NCI-H345 (cell line): ENCODE data around the gene COL5A3.
A peak's percentile ranks its signal among the peaks of the same experiment; 100 is the strongest.
"Not testable (repeated sequence)": the region's sequence is repeated elsewhere in the genome, so short reads cannot be mapped to it uniquely, and the experiment has no call there.

Experiments
- DNase-seq: peaks from one replicate; lab custom pipeline; 2025; lab: John Stamatoyannopoulos, UW

COL5A3 gene

DNA sequence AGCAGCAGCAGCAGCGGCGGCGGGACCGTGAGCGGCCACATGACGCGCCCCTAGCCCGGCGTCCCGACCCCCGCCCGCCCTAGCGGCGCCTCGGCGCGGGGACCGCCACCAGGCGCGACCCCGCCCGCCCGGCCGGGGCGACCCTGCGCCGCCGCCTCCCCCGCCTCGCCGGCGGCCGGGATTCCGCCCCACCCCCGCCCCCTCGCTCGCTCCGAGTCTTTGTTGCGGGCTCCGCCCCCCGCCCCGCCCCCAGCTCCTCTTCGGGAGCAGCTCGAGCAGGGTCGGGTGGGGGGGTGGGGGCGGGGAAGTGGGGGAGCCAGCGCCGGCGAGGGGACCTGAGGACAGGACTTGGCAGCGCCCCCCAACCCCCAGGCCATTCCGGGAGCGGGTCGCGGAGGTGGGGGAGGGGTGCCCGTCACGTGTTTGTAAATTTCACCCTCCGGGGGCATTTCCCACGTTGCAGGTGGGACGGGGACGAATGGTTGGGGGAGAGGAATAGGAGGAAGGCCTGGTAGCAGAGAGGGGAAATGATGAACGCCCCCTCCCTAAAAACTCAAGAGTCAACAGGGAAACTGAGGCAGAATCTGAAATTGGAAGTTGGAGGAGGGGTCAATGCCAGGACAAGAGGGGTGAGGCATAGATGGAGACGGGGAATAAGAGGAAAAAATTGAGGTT is 73.8 kb downstream of the COL5A3 start, which contains the start of gene OLFM2:
Gene OLFM2, minus strand, starts transcription at position 190 of the 675 bp plus-strand sequence. Its CDS starts 149 bp downstream, at position 41.
- DNase-seq, result peak; percentile 5

DNA sequence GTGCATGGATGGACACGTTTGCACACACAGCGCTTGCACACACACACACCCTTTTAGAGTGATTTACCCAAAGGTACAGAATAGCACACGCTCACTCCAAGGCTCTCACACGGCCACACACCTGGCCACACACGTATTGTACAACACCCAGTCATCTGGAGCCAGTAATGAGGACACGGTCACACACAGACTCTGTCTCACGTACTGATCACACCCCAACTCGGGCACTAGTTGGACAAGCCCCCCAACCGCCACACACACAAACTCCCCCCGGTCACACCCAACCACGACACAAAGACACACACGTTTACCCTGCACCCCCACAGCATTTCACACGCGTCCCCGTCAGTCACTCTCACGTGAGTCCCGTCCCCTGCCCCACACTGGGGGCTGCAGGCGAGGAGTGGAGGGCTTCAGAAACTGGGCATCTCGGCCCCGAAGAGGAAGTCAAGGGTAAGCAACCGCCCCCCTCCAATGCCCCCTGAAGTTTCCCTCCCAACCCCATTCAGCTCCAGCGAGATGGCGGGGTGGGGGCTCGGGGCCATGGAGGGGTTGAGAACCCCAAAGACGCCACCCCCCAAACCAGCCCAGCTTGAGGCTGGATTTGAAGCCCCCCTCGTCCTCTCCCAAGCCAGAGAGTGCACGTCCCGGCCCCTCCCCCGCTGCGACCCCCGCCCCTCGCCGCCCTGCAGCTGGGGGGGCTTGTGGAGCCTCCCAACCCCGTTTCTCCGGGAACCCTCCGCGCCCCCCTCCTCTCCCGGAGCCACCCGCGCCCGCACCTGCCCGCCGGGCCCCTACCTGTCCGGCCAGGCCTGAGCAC is 74.6 kb downstream of the COL5A3 start:
- no peak for DNase-seq

DNA sequence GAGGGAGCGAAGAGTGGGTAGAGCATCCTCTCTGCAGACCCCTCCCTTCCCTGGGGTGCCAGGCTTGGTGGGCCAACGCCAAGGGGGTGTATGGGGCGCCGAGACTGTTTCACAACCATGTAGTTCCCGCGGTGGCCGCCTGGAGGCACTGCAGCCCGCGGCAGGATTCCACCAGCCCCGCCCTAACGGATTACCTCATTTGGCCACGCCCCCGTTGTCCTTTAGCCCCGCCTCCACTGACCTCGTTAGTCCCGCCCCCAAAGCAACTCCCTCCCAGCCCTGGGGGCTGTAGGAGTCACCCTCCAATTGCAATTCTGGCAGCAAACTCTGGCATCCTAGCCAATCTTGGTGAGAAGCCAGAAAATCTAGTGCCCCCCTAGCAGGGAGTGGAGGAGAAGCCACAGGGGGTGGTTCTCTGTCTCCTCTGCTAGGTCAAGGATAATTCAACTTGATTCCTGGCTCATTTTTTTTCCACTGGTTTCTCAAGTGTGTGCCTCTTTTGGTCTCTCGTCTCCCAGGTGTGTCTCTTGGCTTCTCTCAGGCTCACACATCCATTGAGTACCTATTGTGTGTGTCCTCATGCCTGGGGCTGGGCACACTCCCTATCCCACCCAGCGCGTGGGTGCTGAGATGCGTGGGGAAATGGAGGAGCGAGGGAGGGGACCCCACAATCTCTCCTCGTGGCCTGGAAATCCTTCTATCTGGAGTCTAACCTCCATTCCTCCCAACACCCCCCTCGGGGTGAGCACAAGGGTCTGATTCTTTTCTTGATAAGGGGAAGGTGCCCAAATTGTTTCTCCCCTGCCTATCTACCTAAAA is 76.0 kb downstream of the COL5A3 start:
- DNase-seq, result peak; percentile 47

DNA sequence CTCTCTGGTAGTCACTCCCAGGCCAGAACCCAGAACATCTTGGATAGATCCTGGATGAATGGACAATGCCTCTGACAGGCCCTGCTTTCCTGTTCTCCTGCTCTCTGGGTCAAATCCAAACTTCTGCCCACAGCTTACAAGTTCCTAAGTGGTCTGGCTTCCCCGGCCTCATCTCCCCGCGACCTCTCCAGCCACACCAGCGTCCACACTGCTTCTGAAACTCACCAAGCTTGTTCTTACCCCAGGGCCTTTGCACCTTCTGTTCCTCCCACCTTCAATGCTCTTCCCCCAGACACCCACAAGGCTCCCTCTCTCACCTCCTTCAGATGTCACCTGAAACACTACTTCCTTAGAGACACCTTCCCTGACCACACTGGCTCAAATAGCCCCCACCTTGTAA is 77.5 kb downstream of the COL5A3 start:
- DNase-seq, result no peak

DNA sequence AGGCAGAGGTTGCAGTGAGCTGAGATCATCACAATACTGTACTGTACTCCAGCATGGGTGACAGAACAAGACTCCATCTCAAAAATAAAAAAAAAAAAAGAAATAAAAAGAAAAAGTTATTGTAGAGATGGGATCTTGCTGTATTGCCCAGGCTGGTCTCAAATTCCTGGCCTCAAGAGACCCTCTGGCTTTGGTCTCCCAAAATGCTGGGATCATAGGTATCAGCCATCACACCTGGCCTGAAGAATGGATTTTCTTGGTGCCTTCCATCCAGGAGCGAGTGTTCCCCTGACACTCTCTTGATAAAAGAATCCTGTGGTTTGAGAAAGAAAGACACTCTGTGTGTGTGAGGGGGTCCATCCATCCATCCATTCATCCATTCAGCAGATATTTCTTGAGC is 78.7 kb downstream of the COL5A3 start:
- DNase-seq, result no peak

DNA sequence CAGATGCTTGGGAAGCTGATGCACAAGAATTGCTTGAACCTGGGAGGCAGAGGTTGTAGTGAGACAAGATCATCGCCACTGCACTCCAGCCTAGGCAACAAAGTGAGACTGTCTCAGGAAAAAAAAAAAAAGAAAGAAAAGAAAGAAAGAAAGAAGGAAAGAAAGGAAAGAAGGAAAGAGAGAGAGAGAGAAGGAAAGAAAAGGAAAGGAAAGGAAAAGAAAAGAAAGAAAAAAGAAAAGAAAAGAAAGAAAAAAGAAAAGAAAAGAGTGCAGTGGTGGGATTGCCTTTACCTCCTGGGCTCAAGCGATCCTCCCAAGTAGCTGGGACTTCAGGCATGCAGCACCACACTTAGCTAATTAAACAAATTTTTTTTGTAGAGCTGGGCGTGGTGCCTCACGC is 86.9 kb downstream of the COL5A3 start:
- DNase-seq, result no peak

DNA sequence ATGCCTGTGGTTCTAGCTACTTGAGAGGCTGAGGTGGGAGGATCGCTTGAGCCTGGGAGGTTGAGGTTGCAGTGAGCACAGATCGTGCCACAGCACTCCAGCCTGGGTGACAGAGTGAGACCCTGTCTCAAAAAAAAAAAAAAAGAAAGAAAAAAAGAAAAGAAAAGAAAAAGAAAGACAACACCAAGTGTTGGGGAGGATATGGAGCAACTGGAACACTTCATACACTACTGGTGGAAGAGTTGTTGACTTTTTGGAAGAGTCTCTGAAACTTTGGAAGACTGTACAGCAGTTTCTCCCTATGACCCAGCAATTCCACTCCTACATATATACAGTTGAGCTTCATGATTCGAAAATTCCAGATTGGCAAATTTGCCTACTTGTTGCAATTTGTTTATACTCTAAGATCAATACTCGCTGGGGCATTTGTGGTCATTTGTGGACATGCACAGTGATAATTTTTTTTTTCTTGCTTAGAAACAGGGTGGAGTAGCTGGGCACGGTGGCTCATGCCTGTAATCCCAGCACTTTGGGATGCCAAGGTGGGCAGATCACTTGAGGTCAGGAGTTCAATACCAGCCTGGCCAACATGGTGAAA is 87.4 kb downstream of the COL5A3 start:
- not testable (repeated sequence) for DNase-seq

DNA sequence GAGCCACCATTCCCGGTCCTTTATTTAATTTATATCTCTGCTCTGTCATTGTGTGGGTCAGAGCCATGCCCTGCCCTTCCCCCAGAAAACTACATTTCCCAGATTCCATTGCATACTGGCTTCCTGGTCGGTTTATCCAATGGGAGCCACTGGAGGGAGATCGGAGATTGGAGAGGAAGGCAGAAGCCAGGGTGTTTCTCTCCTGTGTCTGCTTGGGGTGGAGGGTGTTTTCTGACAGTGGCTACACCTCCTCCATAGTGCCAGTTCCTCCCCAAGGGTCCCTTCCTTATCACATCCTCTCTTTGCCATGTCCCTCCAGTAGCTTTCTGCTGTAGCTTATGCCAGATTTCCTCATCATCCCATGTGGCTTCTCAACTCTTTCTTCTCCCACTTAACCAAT is 93.0 kb downstream of the COL5A3 start:
- peak; percentile 8 for DNase-seq

DNA sequence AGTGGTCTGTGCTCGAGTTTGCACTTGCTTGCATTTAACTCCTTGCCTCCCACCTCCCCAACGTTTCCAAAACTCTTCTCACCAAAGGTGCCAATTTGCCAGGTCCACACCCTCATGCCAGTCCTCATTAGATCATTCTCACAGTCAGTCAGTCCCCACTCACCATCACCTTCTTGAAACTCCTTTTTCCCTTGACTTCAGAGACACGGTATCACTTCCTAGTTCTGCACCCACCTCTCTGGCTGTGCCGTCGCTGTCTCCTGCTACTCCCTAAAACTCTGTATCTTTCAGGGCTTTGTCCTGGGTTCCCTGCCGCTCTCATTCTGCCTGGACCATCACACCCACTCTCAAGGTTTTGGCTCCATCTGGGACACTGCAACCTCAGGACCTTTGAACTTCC is 93.6 kb downstream of the COL5A3 start:
- DNase-seq, result no peak

DNA sequence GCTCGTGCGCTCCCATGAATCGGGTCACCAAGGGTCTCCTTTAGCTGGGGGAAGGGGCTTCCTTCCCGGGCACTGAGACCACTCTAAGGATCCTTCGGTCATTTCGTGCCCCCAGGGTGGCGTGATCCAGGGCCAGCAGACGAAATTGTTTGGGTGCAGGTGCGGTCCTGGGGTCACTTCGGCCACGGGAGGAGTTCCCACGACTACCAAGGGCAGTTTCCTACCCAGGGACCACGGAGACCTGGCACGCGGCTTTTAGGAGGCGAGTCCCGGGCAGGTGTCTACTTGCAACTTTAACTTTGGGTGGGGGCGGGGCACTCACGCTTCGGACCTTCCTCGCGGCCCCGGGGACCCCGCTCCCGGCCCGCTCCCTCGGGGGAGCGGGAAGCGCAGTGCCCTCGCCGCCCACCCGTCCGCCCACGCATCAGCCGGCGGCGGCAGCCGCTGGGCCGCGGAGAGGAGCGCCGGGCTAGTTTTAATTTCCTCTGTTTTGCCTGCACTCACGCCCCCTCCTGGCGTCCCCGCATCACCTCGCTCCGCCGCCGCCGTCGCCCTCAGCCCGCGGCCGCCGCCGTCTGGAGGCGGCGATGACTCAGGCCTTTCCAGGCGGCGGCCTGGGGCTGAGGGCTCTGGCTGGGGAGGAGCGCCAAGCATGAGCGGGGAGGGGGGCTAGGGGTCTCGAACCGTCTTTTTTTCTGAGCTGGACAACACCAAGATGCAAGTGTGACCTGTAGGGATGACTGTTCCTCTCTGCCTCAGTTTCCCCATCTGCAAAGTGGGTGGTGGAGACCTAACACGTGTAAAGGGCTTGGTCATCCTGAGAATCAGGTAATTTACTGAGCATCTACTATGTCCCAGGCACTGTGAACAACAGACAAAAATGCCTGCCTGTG is 95.7 kb downstream of the COL5A3 start:
- peak; percentile 62 for DNase-seq

DNA sequence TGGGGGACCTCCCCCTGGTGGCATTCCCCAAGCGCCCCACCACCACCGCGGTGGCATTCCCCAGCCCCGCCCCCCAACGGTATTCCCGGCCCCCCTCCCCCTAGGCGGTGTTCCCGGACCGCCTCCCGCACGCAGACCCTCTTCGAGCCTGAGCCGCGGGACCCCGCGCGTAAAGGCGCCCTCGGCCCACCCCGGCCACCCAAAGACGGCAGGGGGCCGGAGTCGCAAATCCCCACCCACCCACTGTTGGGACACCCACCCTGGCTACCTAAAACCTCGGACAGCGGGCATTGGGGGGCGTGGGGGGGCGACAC is 96.3 kb downstream of the COL5A3 start:
- DNase-seq, result no peak

DNA sequence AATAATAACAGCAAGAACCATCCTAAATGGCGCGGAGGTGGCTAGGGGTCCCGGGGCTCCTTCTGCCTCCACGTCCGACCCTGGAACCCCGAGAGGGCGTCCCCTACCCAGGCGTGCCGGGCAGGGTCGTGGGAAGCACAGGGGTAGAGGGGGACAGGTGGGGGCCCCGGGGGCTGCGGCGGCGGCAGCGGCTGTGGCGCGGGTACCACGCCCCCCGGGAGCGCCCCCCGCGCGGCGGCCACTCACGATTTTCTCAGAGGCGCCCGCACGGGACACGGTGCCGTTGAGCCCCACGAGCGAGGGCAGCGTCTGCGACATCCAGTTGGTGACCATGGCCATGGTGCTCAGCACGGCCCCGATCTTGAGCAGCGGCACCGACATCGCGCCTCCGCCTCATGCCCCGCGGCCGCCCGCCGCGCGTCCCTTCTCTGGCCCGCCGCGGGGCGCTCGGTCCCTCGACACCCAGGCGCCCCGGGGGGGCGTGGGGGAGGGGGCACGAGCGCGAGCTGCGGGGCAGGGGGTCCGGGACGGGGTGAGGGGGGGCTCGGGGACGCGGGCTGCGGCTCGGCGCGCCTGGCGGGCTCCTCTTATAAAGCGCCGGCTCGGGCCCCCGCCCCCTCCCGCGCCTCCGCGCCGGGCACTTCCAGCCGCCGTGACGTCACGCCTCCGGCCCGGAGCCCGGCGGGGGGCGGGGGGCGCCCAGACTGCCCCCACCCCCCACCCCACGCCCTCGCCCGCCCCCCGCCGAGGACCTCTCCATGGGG is 96.9 kb downstream of the COL5A3 start:
- no peak for DNase-seq

DNA sequence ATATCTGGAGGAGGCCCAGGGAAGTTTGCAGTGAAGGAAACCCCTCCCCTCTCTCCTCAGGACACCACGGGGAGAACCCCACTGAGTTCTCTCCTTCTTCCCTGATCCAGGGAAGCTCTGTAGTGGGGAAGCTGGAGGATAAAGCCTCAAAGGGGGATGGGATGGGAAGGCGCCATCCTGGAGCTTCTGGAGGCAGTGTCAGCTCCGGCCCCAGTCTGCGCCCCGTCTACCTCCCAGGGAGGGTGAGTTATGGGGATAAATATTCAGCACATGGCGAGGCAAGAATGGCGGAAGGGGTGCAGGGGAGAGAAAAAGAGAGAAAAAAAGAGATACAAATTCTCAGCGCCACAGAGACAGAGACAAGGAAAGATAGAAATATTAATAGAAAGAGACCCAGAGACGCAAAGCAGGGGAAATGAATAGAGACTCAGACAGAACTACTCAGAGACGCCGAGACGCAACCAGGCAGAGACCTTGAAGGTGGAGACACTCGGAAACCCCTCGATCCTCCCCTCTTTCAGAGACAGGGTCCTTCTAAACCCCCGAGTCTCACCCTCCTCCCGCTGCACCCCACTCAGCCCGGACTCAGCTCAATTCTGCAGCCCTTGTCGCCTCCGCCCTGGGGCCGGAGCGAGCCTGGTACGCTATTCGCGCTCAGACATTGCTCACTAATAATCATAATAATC is 97.6 kb downstream of the COL5A3 start:
- no peak for DNase-seq

DNA sequence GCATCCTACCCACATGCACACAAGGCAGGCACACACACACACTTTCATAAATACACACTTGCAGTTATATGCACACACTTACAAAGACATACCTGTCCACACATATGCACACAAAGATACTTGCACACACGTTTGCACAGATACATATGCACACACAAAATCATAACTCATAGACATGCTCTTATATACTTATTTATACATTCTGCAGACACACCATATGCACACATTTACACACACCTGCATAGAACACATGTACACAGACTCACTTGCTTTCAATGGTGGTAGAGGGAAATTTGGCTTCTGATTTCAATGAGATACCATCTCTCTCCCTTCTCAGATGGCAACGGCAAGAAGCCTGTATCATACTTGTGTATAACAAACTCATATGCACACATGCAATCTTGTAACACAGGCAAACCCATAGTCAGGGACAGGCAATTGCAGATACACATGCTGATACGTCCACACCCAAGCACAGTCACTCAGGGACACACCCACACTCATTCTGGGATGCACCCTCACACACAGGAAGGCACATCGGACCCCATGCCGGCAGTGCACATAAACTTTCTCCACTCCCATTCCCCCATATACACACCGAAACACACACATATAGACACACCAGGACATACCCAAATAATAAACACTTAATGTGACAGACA is 98.6 kb downstream of the COL5A3 start:
- no peak for DNase-seq

DNA sequence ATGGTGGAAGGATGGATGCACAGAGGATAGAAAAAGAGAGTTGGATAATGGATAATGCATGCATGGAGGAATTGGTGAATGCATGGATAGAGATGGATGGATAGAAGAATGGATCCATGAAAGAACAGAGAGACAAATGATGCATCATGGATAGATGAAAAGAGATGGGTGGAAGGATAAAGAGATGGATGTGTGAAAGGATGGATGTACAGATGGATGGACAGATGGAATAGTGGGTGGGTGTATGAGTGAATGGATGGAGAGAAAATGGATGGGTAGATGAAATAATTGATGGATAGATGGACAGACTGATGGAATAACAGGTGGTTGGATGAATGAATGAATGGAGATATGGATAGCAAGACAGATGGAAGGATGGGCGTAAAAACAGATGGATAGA is 99.7 kb downstream of the COL5A3 start:
- DNase-seq, result no peak
